Measurements from ENCODE around the gene PEAK1. TPM values are rescaled to one million over a fixed set of nuclear protein-coding genes. Genes with fewer than 3 reads are reported as not detected.
"Not testable (repeated sequence)": the region's sequence is repeated elsewhere in the genome, so short reads cannot be mapped to it uniquely, and the experiment has no call there.

The PEAK1 gene
- polyA plus RNA-seq, 12 donors, result 30.1 to 62.5 (median 38.3) TPM; not detected in 1

DNA sequence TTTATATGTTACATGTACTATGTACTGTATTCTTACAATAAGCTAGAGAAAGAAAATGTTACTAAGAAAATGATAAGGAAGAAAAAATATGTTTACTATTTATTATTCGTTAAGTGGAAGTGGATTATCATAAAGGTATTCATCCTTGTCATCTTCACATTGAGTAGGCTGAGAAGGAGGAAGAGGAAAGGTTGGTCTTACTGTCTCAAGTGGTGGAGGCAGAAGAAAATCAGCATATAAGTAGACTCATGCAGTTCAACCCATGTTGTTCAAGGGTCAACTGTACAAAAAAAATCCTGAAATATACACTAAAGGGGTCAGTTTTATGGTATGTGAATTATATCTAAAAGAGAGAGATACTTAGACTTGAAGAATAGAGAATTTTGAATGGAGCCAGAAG is 6.5 kb upstream of the PEAK1 start:
- no peak for DNase-seq

- DNase-seq, result no peak
Measured at GRCh38 chr15:77425104-77425503, 5.2 kb upstream of the PEAK1 start.

- no peak for DNase-seq
Measured at GRCh38 chr15:77421370-77421700, 1.4 kb upstream of the PEAK1 start.

GRCh38 chr15:77420610-77421369 is 886 bp upstream of the PEAK1 start, which contains the start of gene HMG20A:
TSS of gene HMG20A (plus strand) at chr15:77420888. CDS start at chr15:77458408, 37,520 bp downstream.
- no peak for DNase-seq

DNA sequence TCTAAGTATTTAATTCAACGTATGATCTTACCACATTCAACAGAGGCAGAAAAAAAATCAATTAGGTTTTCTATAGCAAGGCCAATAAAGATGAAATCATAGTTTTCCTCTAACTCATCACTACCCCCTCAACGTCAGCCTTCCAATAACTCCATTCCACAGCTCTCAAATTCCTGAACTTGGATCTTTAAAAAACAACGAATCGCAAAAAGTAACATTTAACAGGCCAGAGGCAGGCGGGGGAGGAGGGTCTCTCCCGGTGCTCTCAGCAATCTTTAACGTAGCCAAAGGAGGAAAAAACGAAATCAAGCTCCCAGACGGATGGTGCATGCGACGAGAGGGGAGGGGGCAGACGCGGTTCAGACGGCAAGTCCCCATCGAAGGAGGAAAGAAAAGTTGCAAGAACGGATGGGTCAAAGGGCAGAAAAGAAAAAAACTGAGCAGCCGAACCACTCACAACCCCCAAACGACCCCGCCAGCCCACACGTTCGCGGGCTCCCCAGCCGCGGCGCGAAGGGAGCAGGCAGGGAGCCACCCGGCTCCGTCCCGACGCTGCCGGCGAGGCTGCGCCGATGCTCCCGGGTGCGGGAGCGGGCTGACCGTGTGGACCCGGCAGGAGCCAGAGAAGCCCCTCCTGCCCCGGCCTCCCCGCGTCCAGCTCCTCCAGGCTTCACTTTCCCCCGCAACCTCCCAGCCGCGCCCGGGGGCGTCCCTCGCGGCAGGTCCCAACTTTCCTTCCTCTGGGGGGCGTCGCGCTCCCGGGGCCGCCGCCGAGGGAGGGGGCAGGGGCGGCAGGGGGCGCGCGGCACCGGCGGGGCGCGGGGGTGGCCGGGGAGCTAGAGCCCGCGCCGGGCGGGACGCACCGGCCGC is 703 bp downstream of the PEAK1 start:
- DNase-seq, result peak; percentile 66

DNA sequence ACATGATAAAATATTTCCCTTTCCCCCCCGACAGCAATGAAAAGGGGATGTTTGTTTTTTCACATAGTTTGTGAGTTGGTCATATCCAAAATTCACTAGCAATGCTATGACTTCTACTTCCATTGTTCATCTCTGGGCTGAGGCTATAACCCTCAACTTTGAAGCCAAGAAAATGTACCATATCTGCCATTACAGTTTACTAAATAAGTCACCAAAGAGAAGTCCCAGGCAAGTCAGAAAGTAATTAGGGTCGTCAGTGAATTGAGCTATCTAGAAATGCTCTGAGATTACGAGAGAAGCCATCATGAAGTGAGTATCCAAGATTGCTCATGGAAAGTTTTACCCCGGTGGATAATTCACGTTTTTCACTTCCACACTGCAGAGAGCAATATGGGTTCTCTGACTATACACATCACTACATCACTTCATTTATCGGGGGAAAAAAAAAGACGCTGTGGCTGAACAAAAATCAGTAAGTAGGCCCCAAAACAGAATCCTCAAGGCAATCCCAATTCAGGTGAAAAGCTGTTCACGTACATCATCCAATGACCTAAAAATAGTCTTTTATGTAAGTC is 1.4 kb downstream of the PEAK1 start:
- no peak for DNase-seq

DNA sequence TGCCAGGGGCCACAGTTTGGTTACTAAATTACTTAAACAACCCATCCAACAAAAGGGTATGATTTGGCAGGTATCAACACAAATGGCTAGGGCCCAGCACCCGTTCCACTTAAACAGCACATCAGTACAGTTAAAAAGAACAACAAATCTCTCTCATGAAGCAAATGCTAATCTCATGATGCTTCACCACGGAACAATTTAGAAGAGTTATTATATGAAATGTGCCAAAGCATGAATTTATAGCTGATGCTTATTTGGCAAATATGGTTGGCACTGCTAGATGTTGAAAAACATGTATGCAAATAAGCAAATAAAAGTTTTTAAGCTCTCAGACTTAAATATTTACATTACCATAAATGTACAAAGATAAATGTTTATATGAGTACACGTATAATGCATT is 2.3 kb downstream of the PEAK1 start:
- no peak for DNase-seq

GRCh38 chr15:77416954-77417353 is 3.0 kb downstream of the PEAK1 start:
- no peak for DNase-seq

GRCh38 chr15:77416148-77416455 is 3.8 kb downstream of the PEAK1 start:
- no peak for DNase-seq

DNA sequence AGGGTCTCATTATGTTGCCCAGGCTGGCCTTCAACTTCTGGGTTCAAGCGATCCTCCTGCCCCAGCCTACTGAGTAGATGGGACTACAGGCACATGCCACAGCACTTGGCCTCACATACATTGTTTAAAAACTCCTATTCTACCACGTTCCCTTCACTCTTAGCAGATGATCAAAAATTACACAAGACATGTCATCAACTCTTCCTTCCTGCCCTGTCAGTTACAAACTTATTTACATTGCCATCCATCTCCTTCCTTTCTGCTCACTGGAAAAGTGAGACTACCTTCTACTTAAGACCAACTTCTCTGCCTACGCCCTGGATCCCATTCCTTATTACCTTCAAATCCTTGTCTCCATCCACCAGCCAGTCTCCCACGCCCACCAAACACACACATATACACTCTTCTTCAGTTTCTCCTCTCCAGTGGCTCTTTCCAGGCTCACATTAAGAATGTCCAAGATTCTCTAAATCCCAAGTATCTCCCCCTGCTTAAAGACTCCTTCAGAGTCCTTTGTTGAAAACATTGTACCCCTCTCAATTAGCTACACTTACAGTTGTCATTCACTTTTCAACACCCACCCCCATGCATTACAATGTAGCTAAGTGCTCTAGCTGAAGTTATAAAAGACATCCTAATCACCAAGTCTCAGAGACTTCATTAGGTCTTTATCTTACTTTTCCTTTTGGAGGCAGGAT is 4.3 kb downstream of the PEAK1 start:
- no peak for DNase-seq

DNA sequence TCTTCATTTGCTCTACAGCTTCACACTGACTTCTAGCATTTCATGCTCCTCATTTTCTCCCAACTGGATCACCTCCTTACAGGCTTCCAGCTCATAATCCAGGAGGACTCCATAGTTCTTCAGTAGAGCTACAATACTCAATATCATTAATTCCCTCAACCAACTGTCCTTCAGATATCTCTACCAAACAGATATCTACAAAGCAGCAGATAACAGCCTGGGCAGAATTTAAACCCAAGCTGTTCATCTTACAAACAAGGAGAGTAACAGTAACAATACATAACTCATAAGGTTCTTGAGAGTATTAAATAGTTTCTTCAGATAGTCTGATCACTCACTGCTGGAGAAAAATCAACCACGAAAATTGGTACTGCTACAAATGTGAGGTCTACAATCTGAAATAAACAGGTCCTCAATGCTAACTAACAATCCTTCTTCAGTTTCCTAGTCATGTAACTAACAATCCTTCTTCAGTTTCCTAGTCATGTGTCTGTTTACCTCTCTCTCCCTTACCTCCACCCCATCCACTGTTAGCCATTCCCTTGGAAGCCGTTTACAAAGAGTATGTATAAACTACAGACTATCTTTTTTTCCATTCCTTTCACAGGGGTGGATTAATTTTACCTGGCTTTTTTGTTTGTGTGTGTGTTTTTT is 5.0 kb downstream of the PEAK1 start:
- DNase-seq, result no peak

GRCh38 chr15:77413699-77414349 is 6.1 kb downstream of the PEAK1 start:
- DNase-seq, result no peak

DNA sequence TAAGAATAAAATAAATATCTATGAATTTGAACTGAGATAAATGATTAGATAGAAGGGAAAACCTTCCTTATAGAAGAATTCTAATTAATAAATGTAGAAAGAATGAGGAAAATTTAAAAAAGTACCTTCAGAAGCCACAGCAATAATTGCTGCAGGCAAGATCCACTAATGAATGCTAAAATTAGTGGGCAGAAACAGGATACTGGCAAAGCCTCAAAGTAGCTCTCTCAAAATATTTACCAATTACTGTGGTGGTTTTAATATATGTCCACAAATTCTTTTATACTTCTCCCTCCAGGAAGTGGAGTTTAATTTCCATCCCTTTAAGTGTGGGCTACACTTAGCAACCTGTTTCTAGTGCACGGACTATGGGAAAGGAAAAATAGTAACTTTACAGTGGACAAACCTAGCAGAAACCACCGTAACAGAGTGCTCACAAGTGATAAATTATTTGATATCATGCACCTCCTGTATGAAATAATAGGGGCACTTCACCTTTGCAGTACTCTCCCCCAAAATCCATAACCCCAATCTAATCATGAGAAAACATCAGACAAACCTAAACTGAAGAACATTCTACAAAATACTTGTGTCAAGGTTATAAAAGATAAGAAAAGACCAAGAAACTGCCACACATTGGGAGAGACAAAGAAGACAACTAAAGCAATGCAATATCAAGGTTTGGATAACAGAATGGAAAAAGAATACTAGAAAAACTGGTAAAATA is 6.8 kb downstream of the PEAK1 start:
- DNase-seq, result no peak

GRCh38 chr15:77411619-77411976 is 8.3 kb downstream of the PEAK1 start:
- no peak for DNase-seq

- DNase-seq, result no peak
Measured at GRCh38 chr15:77410701-77411618, 8.9 kb downstream of the PEAK1 start.

DNA sequence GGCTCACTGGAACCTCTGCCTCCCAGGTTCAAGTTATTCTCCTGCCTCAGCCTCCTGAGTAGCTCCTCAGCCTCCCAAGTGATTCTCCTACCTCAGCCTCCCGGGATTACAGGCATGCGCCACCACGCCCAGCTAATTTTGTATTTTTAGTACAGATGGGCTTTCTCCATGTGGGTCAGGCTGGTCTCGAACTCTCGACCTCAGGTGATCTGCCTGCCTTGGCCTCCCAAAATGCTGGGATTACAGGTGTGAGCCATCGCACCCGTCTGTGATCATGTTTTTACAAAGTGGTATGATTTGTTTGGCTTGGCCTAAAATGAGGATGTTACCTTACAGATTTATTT is 9.8 kb downstream of the PEAK1 start:
- not testable (repeated sequence) for DNase-seq

DNA sequence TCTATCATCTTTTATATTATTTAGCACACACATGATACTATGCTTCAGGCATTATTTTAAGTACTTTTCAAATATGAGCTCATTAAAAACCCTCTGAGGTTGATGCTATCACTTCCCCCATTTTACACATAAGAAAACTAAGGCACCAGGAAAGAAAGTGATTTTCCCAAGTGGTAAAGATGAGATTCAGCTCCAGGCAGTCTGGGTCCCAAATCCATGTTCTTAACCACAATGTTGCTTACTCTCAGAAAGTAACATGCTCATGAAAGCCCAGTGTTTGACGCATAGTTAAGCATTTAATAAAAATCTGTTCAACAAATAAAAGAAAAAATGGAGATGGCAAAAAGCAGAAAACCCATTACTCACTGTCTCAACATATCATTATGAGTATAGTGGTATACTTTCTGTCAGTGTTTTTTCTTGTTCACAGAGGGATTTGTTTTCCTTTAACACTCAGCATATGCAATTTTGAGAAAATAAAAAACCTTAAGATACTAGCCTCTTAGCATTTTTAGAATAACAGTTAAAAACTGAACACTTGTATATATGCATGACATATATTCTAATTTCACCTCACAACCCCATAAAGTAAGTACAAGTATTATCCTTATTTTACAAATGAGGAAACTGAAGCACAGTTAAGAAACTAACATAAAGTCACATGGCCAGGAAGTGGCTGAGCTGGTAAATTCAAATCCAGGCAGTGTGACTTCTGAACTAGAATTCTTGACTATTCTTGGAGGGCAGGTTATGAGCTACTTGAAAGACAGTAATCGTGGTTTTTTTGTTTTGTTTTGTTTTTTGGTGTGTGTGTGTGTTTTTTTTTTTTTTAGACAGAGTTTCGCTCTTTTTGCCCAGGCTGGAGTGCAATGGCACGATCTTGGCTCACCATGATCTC is 10.4 kb downstream of the PEAK1 start:
- no peak for DNase-seq

- DNase-seq, result no peak
Measured at GRCh38 chr15:77406846-77407245, 13.1 kb downstream of the PEAK1 start.

Measured in muscle of arm (tissue), 12 donors.